RWPE2 (cell line): ENCODE results near the gene BORCS5.

ENCODE experiments used
- ATAC-seq: fragments of 200-7000 bp; cut with Tn5 transposase; 3 replicates; pipeline ENCODE4 v1.9.1; 2021; ENCODE audit warnings: low read depth
- DNase-seq: peaks from one replicate; pipeline ENCODE4 v3.0.0-alpha.2; 2020; ENCODE audit warnings: low spot score
- H3K27ac ChIP-seq: fragments of 450-650 bp; 2 replicates; pipeline ENCODE4 v1.5.1; 2017; ENCODE audit warnings: mild to moderate bottlenecking; ENCODE audit not compliant: poor library complexity, severe bottlenecking
- H3K27me3 ChIP-seq: fragments of 250-450 bp; sonication (Bioruptor Pico); 2 replicates; pipeline ENCODE4 v1.5.1; 2021; ENCODE audit warnings: mild to moderate bottlenecking, moderate library complexity; ENCODE audit not compliant: insufficient read depth, poor library complexity, severe bottlenecking
- H3K36me3 ChIP-seq: fragments of 250-450 bp; sonication (Bioruptor Pico); 2 replicates; pipeline ENCODE4 v1.5.1; 2020; ENCODE audit warnings: low read depth, mild to moderate bottlenecking, moderate library complexity
- H3K4me1 ChIP-seq: fragments of 250-450 bp; sonication (Bioruptor Pico); 2 replicates; pipeline ENCODE4 v1.5.1; 2021; ENCODE audit warnings: mild to moderate bottlenecking, moderate library complexity; ENCODE audit not compliant: insufficient read depth, poor library complexity, severe bottlenecking
- H3K4me3 ChIP-seq: fragments of 250-450 bp; sonication (Bioruptor Pico); 2 replicates; pipeline ENCODE4 v1.5.1; 2021; ENCODE audit warnings: mild to moderate bottlenecking, moderate library complexity; ENCODE audit not compliant: severe bottlenecking
- H3K9me3 ChIP-seq: fragments of 250-450 bp; sonication (Bioruptor Pico); 2 replicates; pipeline ENCODE4 v1.5.1; 2021; ENCODE audit warnings: mild to moderate bottlenecking, moderate library complexity; ENCODE audit not compliant: severe bottlenecking
- CTCF ChIP-seq: fragments of 450-650 bp; IDR thresholded peaks from one replicate; pipeline ENCODE4 v1.5.1; 2017; ENCODE audit warnings: mild to moderate bottlenecking, moderate library complexity; ENCODE audit not compliant: poor library complexity, severe bottlenecking

Gene BORCS5

GRCh38 chr12:12432364-12432763 is 75.5 kb downstream of the BORCS5 start:
- no peak for DNase-seq
- H3K27ac ChIP-seq = peak overlapping the region; percentile 30

GRCh38 chr12:12433203-12433731 is 76.4 kb downstream of the BORCS5 start:
- Histone ChIP-seq H3K4me1 (peaks cover 37% of the 10 kb centered on the region), H3K27ac (no peak overlapping the region), H3K4me3 (no peak overlapping the region), H3K36me3 (no peaks in the 10 kb centered on the region), H3K9me3 (no peaks in the 10 kb centered on the region), H3K27me3 (no peaks in the 10 kb centered on the region)
- no peak for TF ChIP-seq CTCF
- DNase-seq = no peak
- ATAC-seq = no peak

More at GRCh38 chr12:12432364-12432763, 75.5 kb downstream of the BORCS5 start:
- peak; percentile 58; the same call in 1 of the 3 replicates for ATAC-seq
- Histone ChIP-seq H3K27me3 (no peaks in the 10 kb centered on the region), H3K36me3 (no peaks in the 10 kb centered on the region), H3K4me3 (no peak overlapping the region), H3K4me1 (peaks cover 37% of the 10 kb centered on the region), H3K9me3 (no peaks in the 10 kb centered on the region)
- no peak for TF ChIP-seq CTCF

GRCh38 chr12:12436831-12437345 is 80.0 kb downstream of the BORCS5 start:
- Histone ChIP-seq H3K9me3 (no peaks in the 10 kb centered on the region), H3K27ac (no peak overlapping the region), H3K36me3 (no peaks in the 10 kb centered on the region), H3K4me3 (no peak overlapping the region), H3K4me1 (peaks cover 21% of the 10 kb centered on the region), H3K27me3 (no peaks in the 10 kb centered on the region)
- DNase-seq = no peak
- TF ChIP-seq CTCF = no peak
- no peak for ATAC-seq

GRCh38 chr12:12439636-12440035 is 82.8 kb downstream of the BORCS5 start:
- no peak for TF ChIP-seq CTCF
- no peaks in the 10 kb centered on the region for H3K27me3 ChIP-seq
- ATAC-seq (peak; percentile 100), DNase-seq (peak; percentile 80)
- H3K36me3 ChIP-seq = no peaks in the 10 kb centered on the region
- H3K4me3 ChIP-seq = no peak overlapping the region
- peaks cover 18% of the 10 kb centered on the region for H3K4me1 ChIP-seq
- peak overlapping the region; percentile 65 for H3K27ac ChIP-seq
- H3K9me3 ChIP-seq = no peaks in the 10 kb centered on the region

- H3K36me3 ChIP-seq = no peaks in the 10 kb centered on the region
- peaks cover 22% of the 10 kb centered on the region for H3K4me1 ChIP-seq
- peak overlapping the region; percentile 65 for H3K27ac ChIP-seq
- H3K27me3 ChIP-seq = no peaks in the 10 kb centered on the region
- H3K4me3 ChIP-seq = no peak overlapping the region
- ATAC-seq = no peak
- DNase-seq = no peak
- no peak for TF ChIP-seq CTCF
- no peaks in the 10 kb centered on the region for H3K9me3 ChIP-seq
These were observed 84.0 kb downstream of the BORCS5 start for GRCh38 chr12:12440784-12441428.
